GM12878 (cell line): Measurements from ENCODE around the gene CDC27.

ENCODE experiments used
- CTCF ChIP-seq, 3 experiments: IDR thresholded peaks in 2 of 3; conservative IDR thresholded peaks in 1 of 3; 2 replicates each; pipeline ENCODE4 v1.5.1; 2011; ENCODE audit warnings: low read depth in 3 of 3, low read length in 3 of 3, mild to moderate bottlenecking in 3 of 3, control low read depth in 2 of 3, moderate library complexity in 2 of 3, inconsistent platforms in 1 of 3, mixed read lengths in 1 of 3; ENCODE audit not compliant: control insufficient read depth in 2 of 3, insufficient read depth in 1 of 3; ENCODE audit errors: extremely low read depth in 1 of 3
- ELK1 ChIP-seq: IDR thresholded peaks from 2 replicates; pipeline ENCODE4 v1.6.1; 2012; ENCODE audit warnings: low read depth, low read length, improper control_type of control experiment
- MAX ChIP-seq: IDR thresholded peaks from 2 replicates; pipeline ENCODE4 v1.6.1; 2012; ENCODE audit warnings: low read depth, low read length, improper control_type of control experiment
- POLR2A ChIP-seq: IDR thresholded peaks from 2 replicates; pipeline ENCODE4 v1.6.1; 2011; ENCODE audit warnings: low read depth, mild to moderate bottlenecking, low read length
- PRDM15 ChIP-seq: fragments of 450-650 bp; formaldehyde crosslinking; IDR thresholded peaks from 2 replicates; pipeline ENCODE4 v1.4.0; 2020; ENCODE audit warnings: mild to moderate bottlenecking, moderate library complexity
- RB1 ChIP-seq: fragments of 450-650 bp; formaldehyde crosslinking; IDR thresholded peaks from 2 replicates; pipeline ENCODE4 v1.6.1; 2017; ENCODE audit warnings: mild to moderate bottlenecking, borderline replicate concordance
- SUZ12 ChIP-seq: fragments of 200-600 bp; sonication (generic); IDR thresholded peaks from one replicate; pipeline ENCODE4 v1.6.1; 2018; ENCODE audit warnings: antibody characterized with exemption, mild to moderate bottlenecking; ENCODE audit not compliant: unreplicated experiment

GRCh38 chr17:47221154-47221553 is 32.1 kb upstream of the CDC27 start:
- no peak for TF ChIP-seq SUZ12
- no peak for TF ChIP-seq POLR2A
- TF ChIP-seq RB1 = no peak
- TF ChIP-seq ELK1 = no peak
- TF ChIP-seq MAX = no peak
- TF ChIP-seq CTCF (IDR thresholded peaks at IDR 0.05 in 2 of 3, conservative IDR thresholded peaks at IDR 0.05 in 1 of 3; ENCODE audit: control insufficient read depth in 2 of 3, extremely low read depth in 1 of 3, insufficient read depth in 1 of 3, low read depth in 3 of 3, low read length in 3 of 3) = no peak
- no peak for TF ChIP-seq PRDM15 (CRISPR knock-in tag)
